Measurements from ENCODE around the gene HSD17B8. TPM values are rescaled to one million over a fixed set of nuclear protein-coding genes. Genes with fewer than 3 reads are reported as not detected.

HSD17B8 gene
- total RNA-seq, 1 donor from 2014 or later: 13.3 TPM

DNA sequence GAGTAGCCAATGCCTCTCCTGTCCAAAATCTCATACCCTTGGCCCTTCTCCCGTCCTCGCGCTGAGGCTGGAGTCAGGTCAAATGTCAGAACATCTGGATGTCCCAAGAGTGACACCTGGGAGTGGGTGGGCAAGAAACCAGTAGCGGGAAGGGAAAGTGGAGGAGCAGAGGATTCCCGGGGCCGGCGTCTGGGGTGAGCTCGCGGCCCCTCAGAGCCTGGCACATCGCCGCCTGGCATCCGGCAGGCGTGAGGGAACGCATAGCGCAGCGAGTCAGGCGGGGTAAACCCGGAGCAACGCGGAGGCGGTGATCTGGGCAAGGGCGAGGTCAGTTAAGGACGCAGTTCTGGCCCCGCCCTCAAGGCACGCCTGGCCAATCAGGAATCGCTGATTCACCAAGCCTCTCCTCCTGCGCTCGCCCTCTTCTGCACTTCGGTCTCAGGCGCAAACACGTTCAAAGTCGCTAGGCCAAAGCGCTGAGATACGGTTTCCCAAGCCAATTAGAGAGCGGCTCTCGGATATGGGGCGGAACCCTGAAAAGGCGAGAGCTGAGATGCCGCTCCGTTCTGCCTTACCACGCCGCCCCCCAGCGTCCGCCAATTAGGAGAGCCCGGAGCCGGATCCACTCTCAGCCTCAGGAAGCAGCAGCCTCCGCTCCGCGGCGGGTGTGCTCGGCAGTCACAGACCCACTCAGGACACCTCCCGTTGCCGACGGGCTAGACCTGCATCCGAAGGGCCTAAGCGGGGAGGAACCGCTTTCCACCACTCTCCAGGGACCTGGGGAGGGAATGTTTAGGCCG is 44.7 kb downstream of the HSD17B8 start:
- ATAC-seq (peak; percentile 98), DNase-seq (peak; percentile 99)
- H3K9me3 ChIP-seq: no peaks in the 10 kb centered on the region
- H3K36me3 ChIP-seq: peaks cover 23% of the 10 kb centered on the region
- no peaks in the 10 kb centered on the region for H3K27me3 ChIP-seq (ENCODE audit: low read depth)
- H3K4me1 ChIP-seq: peaks cover 28% of the 10 kb centered on the region
- peak overlapping the region; percentile 92 for H3K27ac ChIP-seq
- intact Hi-C loops (cut with DNase I): no loop called here
- TF ChIP-seq, protein P1, sequence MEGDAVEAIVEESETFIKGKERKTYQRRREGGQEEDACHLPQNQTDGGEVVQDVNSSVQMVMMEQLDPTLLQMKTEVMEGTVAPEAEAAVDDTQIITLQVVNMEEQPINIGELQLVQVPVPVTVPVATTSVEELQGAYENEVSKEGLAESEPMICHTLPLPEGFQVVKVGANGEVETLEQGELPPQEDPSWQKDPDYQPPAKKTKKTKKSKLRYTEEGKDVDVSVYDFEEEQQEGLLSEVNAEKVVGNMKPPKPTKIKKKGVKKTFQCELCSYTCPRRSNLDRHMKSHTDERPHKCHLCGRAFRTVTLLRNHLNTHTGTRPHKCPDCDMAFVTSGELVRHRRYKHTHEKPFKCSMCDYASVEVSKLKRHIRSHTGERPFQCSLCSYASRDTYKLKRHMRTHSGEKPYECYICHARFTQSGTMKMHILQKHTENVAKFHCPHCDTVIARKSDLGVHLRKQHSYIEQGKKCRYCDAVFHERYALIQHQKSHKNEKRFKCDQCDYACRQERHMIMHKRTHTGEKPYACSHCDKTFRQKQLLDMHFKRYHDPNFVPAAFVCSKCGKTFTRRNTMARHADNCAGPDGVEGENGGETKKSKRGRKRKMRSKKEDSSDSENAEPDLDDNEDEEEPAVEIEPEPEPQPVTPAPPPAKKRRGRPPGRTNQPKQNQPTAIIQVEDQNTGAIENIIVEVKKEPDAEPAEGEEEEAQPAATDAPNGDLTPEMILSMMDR (IDR thresholded peaks at IDR 0.05): peak; percentile 28
- H3K4me3 ChIP-seq: peak overlapping the region; percentile 69

DNA sequence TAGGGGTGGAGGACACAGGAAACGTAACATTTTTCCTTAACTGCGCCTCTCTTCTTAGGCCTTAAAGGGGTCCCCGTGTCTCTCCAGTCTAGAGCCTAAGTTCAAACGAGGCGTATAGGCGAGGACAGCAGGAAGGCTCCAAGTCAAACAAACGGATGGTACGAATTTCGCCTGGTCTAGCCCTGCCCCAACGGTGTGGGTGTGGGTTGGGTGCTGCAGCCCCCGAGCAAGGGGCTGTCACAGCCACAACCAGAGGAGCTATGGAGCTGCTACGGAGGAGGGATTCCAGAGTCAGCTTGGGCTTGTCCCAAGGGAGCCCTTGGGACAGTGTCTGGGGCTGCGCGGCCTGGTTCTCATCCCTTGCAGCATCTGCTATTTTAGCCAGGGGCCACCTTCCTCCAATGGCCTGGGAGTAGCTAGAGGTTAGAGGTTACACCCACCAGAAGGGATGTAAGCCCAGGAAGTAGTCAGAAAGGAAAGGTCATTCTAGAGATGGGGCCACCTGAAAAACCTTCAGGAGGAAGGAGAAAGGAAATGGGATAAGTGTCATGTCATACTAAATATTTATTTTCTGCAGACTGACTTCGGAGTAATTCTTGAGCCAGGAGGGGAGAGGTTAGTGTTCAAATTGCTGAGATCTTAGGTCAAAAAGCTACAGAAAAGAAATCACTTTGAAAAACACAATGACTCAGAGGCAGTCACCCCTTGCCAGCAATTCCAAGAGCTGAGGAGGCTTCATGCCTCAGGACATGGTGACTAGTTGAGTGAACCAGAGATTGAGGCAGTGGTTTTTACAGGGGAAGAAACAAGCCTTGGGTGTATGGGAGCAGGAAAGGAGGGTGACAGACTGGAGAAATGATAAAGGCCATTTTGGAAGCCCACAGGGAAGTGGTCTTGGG is 45.5 kb downstream of the HSD17B8 start:
- no peaks in the 10 kb centered on the region for H3K9me3 ChIP-seq
- H3K27ac ChIP-seq: peak overlapping the region; percentile 92
- peak overlapping the region; percentile 69 for H3K4me3 ChIP-seq
- peaks cover 32% of the 10 kb centered on the region for H3K36me3 ChIP-seq
- intact Hi-C loops (cut with DNase I): no loop called here
- H3K27me3 ChIP-seq (ENCODE audit: low read depth): no peaks in the 10 kb centered on the region
- TF ChIP-seq, protein P1 (IDR thresholded peaks at IDR 0.05): no peak
- DNase-seq: no peak
- no peak for ATAC-seq
- H3K4me1 ChIP-seq: peaks cover 28% of the 10 kb centered on the region

DNA sequence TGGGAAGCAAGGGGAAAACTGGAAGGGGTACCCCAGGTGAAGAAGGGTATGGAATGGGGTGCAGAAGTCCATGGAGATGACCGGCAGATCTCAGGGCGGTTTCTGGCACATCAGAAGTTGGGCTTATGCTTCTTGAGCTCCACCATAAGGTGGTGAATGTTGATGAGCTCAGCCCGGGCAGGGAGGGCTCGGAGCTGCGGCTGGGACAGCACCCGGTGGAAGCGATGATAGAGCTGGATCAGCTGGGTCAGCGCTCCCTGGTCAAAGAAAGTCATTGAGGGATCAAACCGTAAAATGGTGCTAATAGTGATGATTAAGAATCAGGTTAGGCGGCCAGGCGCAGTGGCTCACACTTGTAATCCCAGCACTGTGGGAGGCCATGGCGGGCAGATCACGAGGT is 46.3 kb downstream of the HSD17B8 start:
- Histone ChIP-seq H3K9me3 (no peaks in the 10 kb centered on the region), H3K4me3 (no peak overlapping the region), H3K4me1 (peaks cover 28% of the 10 kb centered on the region), H3K27me3 (ENCODE audit: low read depth) (no peaks in the 10 kb centered on the region), H3K36me3 (peaks cover 37% of the 10 kb centered on the region), H3K27ac (peak overlapping the region; percentile 92)
- TF ChIP-seq, protein P1 (IDR thresholded peaks at IDR 0.05): no peak
- no peak for DNase-seq
- intact Hi-C loops (cut with DNase I): no loop called here
- ATAC-seq: no peak

DNA sequence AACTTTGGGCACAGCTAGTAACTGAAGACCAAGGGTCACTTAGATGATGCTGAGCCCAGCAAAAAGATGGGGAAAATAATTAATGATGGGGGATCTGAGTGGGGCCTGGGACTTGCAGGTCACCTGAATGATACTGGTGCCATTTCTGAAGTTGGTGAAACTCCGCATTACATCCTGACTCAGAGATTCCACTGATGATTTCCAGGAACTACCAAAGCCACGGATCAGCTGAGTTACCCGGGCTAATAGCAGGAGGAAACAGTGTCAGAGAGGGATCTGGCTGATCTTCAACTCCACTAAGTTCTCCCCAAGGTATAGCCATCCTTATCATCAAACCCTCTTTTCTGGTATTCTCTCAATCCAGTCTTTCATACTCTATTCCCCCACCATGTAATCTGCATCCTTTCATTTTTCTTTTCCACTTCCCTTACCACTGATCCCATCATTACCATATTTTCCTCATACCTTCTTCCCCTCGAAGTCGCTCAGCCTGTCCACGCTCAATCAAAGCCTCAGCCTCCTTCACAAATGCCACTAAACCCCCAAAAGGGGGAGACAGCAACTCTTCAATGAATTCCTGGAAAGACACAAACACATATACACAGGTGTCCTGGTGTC is 47.0 kb downstream of the HSD17B8 start:
- H3K4me3 ChIP-seq: no peak overlapping the region
- H3K27ac ChIP-seq: no peak overlapping the region
- no peaks in the 10 kb centered on the region for H3K27me3 ChIP-seq (ENCODE audit: low read depth)
- DNase-seq (no peak), ATAC-seq (no peak)
- H3K36me3 ChIP-seq: peaks cover 40% of the 10 kb centered on the region
- H3K4me1 ChIP-seq: peaks cover 28% of the 10 kb centered on the region
- H3K9me3 ChIP-seq: no peaks in the 10 kb centered on the region
- intact Hi-C loops (cut with DNase I): no loop called here
- TF ChIP-seq, protein P1 (IDR thresholded peaks at IDR 0.05): no peak

DNA sequence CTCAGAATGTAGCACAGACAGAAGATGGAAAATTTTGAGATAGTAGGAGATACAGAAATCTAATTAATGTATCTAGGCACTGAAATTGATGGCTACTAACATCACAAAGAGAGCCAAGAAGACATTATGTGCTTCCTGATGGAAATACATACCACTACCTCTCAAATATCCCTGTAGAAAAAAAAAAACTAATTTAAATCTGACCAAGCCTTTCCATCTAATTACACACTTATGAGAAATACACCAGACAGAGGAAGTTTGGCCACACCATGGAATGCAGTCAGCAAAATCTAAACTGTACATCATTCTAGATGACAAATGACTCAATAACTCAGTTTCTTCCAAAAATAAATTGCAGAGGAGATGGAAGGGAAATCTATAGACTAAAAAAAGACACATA is 48.3 kb downstream of the HSD17B8 start:
- DNase-seq: no peak

More for the DNA sequence above, 48.3 kb downstream of the HSD17B8 start:
- no peaks in the 10 kb centered on the region for H3K27me3 ChIP-seq (ENCODE audit: low read depth)
- no peak overlapping the region for H3K27ac ChIP-seq
- ATAC-seq: no peak
- H3K4me1 ChIP-seq: peaks cover 26% of the 10 kb centered on the region
- no peaks in the 10 kb centered on the region for H3K9me3 ChIP-seq
- no peak overlapping the region for H3K4me3 ChIP-seq
- H3K36me3 ChIP-seq: peaks cover 50% of the 10 kb centered on the region
- TF ChIP-seq, protein P1 (IDR thresholded peaks at IDR 0.05): no peak
- intact Hi-C loops (cut with DNase I): no loop called here

Data from lower lobe of right lung (tissue), 2 donors.